ENCODE data around the gene ADM5. TPM values are rescaled to one million over a fixed set of nuclear protein-coding genes. Genes with fewer than 3 reads are reported as not detected.

Gene ADM5
- polyA plus RNA-seq, 2 of the 4 experiments (the other 2 are of a cell fraction) = 2.0 to 4.3 TPM

DNA sequence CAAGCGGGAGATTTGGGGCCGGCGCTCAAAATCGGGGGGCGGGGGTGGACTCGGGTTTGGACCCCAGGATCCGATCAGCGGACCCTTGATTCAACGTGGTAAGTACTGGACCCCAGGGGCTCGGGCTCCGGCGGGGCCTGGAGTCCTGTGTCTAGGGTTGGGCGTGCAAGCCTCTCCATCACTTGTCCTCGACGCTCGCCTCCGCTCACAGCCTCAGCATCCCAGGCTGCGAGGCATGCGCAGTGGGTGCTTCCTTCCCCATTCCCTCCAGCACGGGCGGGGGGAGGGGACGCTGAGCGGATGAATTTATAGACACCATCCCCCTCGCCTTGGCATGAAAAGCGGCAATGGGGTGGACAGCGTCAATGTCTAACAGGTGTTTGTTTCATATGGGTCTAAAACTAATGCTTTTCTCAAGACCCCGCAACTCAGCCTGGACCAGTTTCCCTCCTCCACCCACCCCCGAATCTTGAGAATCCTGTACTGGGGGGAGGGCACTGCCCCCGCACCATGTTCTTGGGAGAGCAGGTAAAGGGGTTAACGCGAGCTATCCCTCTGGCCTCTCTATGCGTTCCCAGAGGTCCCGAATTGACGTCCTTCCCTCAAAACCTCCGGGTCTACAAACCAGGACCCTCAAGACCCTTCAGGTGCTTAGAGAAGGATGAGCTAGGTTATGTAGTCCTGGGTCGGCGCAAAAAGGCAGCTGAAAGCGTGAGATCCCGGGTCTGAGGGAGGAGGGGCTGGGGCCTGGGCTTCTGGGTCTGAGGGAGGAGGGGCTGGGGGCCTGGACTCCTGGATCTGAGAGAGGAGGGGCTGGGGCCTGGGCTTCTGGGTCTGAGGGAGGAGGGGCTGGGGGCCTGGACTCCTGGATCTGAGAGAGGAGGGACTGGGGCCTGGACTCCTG is 2.1 kb downstream of the ADM5 start:
- Histone ChIP-seq H3K4me2 (no peak overlapping the region), H3K27ac (no peak overlapping the region), H3K9me3 (no peaks in the 10 kb centered on the region), H3K4me3 (no peak overlapping the region), H3K4me1 (0 out of 3 replicates have a peak, but pooled peaks cover 6% of the 10 kb centered on the region)
- WGBS (ENCODE audit: missing lambda C conversion rate) = 89% methylated on average over 37 of the region's 39 CpGs
- TF ChIP-seq CEBPB (IDR thresholded peaks at IDR 0.05) = no peak
- TF ChIP-seq, protein P1, sequence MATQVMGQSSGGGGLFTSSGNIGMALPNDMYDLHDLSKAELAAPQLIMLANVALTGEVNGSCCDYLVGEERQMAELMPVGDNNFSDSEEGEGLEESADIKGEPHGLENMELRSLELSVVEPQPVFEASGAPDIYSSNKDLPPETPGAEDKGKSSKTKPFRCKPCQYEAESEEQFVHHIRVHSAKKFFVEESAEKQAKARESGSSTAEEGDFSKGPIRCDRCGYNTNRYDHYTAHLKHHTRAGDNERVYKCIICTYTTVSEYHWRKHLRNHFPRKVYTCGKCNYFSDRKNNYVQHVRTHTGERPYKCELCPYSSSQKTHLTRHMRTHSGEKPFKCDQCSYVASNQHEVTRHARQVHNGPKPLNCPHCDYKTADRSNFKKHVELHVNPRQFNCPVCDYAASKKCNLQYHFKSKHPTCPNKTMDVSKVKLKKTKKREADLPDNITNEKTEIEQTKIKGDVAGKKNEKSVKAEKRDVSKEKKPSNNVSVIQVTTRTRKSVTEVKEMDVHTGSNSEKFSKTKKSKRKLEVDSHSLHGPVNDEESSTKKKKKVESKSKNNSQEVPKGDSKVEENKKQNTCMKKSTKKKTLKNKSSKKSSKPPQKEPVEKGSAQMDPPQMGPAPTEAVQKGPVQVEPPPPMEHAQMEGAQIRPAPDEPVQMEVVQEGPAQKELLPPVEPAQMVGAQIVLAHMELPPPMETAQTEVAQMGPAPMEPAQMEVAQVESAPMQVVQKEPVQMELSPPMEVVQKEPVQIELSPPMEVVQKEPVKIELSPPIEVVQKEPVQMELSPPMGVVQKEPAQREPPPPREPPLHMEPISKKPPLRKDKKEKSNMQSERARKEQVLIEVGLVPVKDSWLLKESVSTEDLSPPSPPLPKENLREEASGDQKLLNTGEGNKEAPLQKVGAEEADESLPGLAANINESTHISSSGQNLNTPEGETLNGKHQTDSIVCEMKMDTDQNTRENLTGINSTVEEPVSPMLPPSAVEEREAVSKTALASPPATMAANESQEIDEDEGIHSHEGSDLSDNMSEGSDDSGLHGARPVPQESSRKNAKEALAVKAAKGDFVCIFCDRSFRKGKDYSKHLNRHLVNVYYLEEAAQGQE (IDR thresholded peaks at IDR 0.05) = no peak
- TF ChIP-seq, protein P2, sequence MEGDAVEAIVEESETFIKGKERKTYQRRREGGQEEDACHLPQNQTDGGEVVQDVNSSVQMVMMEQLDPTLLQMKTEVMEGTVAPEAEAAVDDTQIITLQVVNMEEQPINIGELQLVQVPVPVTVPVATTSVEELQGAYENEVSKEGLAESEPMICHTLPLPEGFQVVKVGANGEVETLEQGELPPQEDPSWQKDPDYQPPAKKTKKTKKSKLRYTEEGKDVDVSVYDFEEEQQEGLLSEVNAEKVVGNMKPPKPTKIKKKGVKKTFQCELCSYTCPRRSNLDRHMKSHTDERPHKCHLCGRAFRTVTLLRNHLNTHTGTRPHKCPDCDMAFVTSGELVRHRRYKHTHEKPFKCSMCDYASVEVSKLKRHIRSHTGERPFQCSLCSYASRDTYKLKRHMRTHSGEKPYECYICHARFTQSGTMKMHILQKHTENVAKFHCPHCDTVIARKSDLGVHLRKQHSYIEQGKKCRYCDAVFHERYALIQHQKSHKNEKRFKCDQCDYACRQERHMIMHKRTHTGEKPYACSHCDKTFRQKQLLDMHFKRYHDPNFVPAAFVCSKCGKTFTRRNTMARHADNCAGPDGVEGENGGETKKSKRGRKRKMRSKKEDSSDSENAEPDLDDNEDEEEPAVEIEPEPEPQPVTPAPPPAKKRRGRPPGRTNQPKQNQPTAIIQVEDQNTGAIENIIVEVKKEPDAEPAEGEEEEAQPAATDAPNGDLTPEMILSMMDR (IDR thresholded peaks at IDR 0.05) = no peak
- TF ChIP-seq, protein P3, sequence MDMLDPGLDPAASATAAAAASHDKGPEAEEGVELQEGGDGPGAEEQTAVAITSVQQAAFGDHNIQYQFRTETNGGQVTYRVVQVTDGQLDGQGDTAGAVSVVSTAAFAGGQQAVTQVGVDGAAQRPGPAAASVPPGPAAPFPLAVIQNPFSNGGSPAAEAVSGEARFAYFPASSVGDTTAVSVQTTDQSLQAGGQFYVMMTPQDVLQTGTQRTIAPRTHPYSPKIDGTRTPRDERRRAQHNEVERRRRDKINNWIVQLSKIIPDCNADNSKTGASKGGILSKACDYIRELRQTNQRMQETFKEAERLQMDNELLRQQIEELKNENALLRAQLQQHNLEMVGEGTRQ (IDR thresholded peaks at IDR 0.05) = no peak
- TF ChIP-seq RNF2 (IDR thresholded peaks at IDR 0.05; ENCODE audit: borderline replicate concordance, low read depth) = no peak
- TF ChIP-seq FOSB (CRISPR knock-in tag; IDR thresholded peaks at IDR 0.05) = no peak
- TF ChIP-seq KDM5A (IDR thresholded peaks at IDR 0.05) = no peak
- TF ChIP-seq TFCP2L1 (CRISPR knock-in tag; IDR thresholded peaks at IDR 0.05) = no peak
- POLR2A ChIA-PET = interaction anchor here (0.6 kb wide), 1 partner anchor 167 kb away, joined by 7 read pairs; no protein-coding TSS in a partner anchor
- no peak for DNase-seq (ENCODE audit: low read depth in 1 of 2, low spot score in 1 of 2)
- CTCF ChIA-PET = interaction anchor here (1.0 to 3.6 kb wide), 4 partner anchors 7 to 19 kb away, joined by 3 to 22 read pairs (median 8); no protein-coding TSS in a partner anchor
- FAIRE-seq = no peak
- ATAC-seq = peak; percentile 9 to 15; a peak in 4 of 6 replicates

DNA sequence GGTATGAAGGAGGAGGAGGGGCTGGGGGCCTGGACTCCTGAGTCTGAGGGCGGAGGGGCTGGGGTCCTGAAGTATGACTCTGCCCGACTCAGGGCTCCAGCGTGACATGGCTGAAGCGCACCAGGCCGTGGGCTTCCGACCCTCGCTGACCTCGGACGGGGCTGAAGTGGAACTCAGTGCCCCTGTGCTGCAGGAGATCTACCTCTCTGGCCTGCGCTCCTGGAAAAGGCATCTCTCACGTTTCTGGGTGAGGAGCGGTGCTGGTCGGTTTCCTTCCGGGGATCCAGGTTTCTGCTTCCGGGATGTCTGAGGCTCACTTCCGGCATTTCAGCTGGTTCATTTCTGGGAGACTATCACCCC is 2.7 kb downstream of the ADM5 start:
- ChIA-PET CTCF (interaction anchor here (0.6 to 3.6 kb wide), 6 partner anchors 8 to 699 kb away, joined by 3 to 22 read pairs (median 6); partner anchors contain the start of gene GYS1), POLR2A (interaction anchor here (0.6 kb wide), 1 partner anchor 167 kb away, joined by 7 read pairs; no protein-coding TSS in a partner anchor)
- ATAC-seq = peak; percentile 6 to 7; a peak in 3 of 6 replicates
- Histone ChIP-seq H3K4me2 (no peak overlapping the region), H3K9me3 (no peaks in the 10 kb centered on the region), H3K27ac (no peak overlapping the region), H3K4me3 (no peak overlapping the region), H3K4me1 (0 out of 3 replicates have a peak, but pooled peaks cover 3% of the 10 kb centered on the region)
- TF ChIP-seq PHF8 (IDR thresholded peaks at IDR 0.05; ENCODE audit: borderline replicate concordance, low read depth) (no peak), ZFP36 (IDR thresholded peaks at IDR 0.05; ENCODE audit: borderline replicate concordance, partially characterized antibody) (no peak), TFCP2L1 (CRISPR knock-in tag; IDR thresholded peaks at IDR 0.05) (no peak), EP300 (IDR thresholded peaks at IDR 0.05) (no peak), RAD21 (conservative IDR thresholded peaks at IDR 0.05 in 1 of 2, IDR thresholded peaks at IDR 0.05 in 1 of 2) (no peak), RNF2 (IDR thresholded peaks at IDR 0.05; ENCODE audit: borderline replicate concordance, low read depth) (no peak)
- TF ChIP-seq, protein P4, sequence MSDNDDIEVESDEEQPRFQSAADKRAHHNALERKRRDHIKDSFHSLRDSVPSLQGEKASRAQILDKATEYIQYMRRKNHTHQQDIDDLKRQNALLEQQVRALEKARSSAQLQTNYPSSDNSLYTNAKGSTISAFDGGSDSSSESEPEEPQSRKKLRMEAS (IDR thresholded peaks at IDR 0.05) = no peak
- TF ChIP-seq, protein P5, sequence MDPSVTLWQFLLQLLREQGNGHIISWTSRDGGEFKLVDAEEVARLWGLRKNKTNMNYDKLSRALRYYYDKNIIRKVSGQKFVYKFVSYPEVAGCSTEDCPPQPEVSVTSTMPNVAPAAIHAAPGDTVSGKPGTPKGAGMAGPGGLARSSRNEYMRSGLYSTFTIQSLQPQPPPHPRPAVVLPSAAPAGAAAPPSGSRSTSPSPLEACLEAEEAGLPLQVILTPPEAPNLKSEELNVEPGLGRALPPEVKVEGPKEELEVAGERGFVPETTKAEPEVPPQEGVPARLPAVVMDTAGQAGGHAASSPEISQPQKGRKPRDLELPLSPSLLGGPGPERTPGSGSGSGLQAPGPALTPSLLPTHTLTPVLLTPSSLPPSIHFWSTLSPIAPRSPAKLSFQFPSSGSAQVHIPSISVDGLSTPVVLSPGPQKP (IDR thresholded peaks at IDR 0.05; ENCODE audit: low read depth, low read length) = no peak
- WGBS (ENCODE audit: missing lambda C conversion rate) = 90% methylated on average over 16 of the region's 16 CpGs
- no peak for FAIRE-seq
- no peak for DNase-seq (ENCODE audit: low read depth in 1 of 2, low spot score in 1 of 2)
